UCSD-AML1 (cell line): ENCODE results near the gene ABCE1.

Source experiments
- DNase-seq: peaks from one replicate; lab custom pipeline; 2025; ENCODE audit not compliant: unreplicated experiment; lab: John Stamatoyannopoulos, UW

ABCE1 gene

GRCh38 chr4:145097821-145098674, at the start of gene ABCE1, which contains the start of gene ANAPC10:
ABCE1 (plus strand) TSS chr4:145098311; CDS start chr4:145104413, 6,102 bp downstream.
ANAPC10 (minus strand) TSS chr4:145098196; CDS start chr4:145096099, 2,097 bp downstream.
- DNase-seq = peak; percentile 95

GRCh38 chr4:145048817-145049216, 49.3 kb upstream of the ABCE1 start:
- no peak for DNase-seq

- DNase-seq = no peak
These were observed 48.9 kb upstream of the ABCE1 start for GRCh38 chr4:145049241-145049640.

- DNase-seq = no peak
These were observed 42.4 kb upstream of the ABCE1 start for GRCh38 chr4:145055533-145056257.

GRCh38 chr4:145056325-145057130, 41.6 kb upstream of the ABCE1 start:
- DNase-seq = no peak

GRCh38 chr4:145058256-145058655, 39.9 kb upstream of the ABCE1 start:
- DNase-seq = no peak

- no peak for DNase-seq
These were observed 36.7 kb upstream of the ABCE1 start for GRCh38 chr4:145061318-145061920.

- DNase-seq = no peak
These were observed 32.0 kb upstream of the ABCE1 start for GRCh38 chr4:145066063-145066501.

GRCh38 chr4:145069361-145069760, 28.8 kb upstream of the ABCE1 start:
- DNase-seq = no peak

- no peak for DNase-seq
These were observed 26.6 kb upstream of the ABCE1 start for GRCh38 chr4:145071560-145071959.

GRCh38 chr4:145075742-145076468, 22.2 kb upstream of the ABCE1 start:
- DNase-seq = no peak

- no peak for DNase-seq
These were observed 21.6 kb upstream of the ABCE1 start for GRCh38 chr4:145076469-145076855.

- DNase-seq = no peak
These were observed 16.4 kb upstream of the ABCE1 start for GRCh38 chr4:145081756-145082155.

- DNase-seq = no peak
These were observed 14.1 kb upstream of the ABCE1 start for GRCh38 chr4:145083891-145084605.

GRCh38 chr4:145090380-145090779, 7.7 kb upstream of the ABCE1 start:
- no peak for DNase-seq

- no peak for DNase-seq
These were observed 4.5 kb upstream of the ABCE1 start for GRCh38 chr4:145093638-145094037.

GRCh38 chr4:145097331-145097820, 735 bp upstream of the ABCE1 start:
- no peak for DNase-seq

- peak; percentile 58 for DNase-seq
These were observed 545 bp downstream of the ABCE1 start for GRCh38 chr4:145098675-145099037.

- no peak for DNase-seq
These were observed 1.5 kb downstream of the ABCE1 start for GRCh38 chr4:145099653-145100052.
